Measurements from ENCODE around the gene HSD3B1.
A peak's percentile ranks its signal among the peaks of the same experiment; 100 is the strongest.
"Not testable (repeated sequence)": the region's sequence is repeated elsewhere in the genome, so short reads cannot be mapped to it uniquely, and the experiment has no call there.

The HSD3B1 gene

GRCh38 chr1:119490925-119491324 is 16.1 kb upstream of the HSD3B1 start:
- no peak for DNase-seq (ENCODE audit: low spot score)

- no peak for DNase-seq (ENCODE audit: low spot score)
These were observed 14.2 kb upstream of the HSD3B1 start for GRCh38 chr1:119492763-119493162.

DNA sequence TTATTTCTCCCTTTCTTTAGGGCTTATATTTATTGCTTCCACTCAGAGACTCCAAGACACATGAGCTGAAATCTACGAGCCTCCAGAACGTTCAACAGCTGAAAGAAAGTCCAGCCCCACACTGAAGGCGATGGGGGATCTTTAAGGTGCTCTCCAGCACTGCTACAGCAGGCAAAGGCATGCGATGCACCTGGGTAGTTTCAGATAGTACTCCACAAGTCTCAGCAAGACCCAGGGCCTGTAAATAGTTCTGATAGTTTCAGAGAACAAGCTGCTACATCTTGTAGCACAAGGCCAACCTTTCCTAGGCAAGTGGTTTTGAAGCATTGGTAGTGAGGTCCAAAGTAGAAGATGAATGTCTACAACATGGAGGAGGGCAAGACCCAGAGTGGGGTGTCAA is 2.2 kb upstream of the HSD3B1 start:
- no peak for DNase-seq (ENCODE audit: low spot score)

DNA sequence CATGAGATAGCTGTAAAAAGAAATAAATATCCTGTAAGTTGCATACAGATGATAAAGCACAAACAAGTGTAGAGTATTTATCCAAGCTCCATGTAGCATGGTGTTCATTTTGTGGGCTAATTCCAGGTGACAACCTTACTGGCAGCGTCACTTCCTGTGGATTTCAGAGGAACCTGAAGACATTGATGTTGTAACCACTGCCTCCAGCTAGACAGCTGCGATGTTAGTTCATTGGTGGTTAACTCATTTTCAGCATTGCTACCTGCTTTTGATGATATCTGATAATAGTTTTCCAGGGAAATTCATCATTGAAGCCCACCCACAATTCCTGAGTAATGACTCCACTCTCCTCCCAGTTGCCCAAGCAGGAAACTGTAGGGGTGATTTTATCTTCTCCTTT is 3.0 kb downstream of the HSD3B1 start:
- DNase-seq (ENCODE audit: low spot score), result no peak

DNA sequence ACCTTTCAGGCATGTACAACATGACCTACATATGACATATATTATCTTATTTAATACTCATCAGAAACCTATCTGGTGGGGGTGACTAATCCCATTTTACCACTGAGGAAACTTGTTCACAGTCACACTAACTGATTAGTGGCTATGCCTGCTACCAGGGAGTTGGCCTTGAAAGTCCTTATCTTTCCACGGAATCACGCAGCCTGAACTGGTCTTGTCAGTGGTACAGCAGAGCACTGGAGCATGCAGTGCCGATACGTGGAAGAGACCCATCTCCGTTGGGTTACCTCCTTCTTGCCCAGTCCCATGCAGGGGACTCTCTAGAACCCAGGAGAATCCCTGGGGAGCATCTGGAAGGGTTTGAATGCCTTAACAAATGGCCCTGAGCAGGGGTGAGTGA is 8.2 kb downstream of the HSD3B1 start:
- no peak for DNase-seq (ENCODE audit: low spot score)

DNA sequence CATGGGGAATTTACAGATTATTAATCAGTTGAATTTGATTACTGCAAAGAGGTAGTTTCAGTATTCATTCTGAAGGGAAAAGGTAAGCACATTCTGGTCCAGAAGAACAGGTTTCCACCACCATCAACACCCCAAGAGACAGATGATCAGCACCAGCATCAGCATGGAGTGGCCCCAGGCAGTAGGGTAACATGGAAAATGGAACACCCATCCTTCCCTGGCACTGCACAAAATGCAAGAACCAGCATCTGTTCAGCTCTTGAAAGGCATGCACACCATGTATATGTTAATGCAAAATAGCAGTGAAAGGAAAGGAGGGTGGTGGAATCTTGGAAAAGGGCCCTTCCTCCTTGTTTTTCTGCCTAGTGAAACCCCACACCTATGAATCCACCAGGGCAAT is 9.2 kb downstream of the HSD3B1 start:
- DNase-seq (ENCODE audit: low spot score), result no peak

- DNase-seq (ENCODE audit: low spot score), result no peak
These were observed 9.7 kb downstream of the HSD3B1 start for GRCh38 chr1:119516680-119517079.

DNA sequence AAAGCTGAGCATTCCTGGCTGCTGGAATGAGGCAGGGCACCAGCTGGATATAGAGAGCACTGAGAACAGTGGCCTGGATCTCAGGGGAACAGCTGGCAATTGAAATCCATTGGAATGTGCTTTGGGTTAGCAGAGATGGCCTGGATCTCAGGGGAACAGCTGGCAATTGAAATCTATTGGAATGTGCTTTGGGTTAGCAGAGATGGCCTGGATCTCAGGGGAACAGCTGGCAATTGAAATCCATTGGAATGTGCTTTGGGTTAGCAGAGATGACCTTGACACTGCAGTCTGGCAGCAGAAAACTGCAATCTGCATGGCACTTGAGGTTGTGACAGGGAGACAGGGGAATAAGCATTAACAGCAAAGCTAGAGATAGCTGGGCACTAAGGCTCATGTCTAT is 10.7 kb downstream of the HSD3B1 start:
- DNase-seq (ENCODE audit: low spot score), result not testable (repeated sequence)

DNA sequence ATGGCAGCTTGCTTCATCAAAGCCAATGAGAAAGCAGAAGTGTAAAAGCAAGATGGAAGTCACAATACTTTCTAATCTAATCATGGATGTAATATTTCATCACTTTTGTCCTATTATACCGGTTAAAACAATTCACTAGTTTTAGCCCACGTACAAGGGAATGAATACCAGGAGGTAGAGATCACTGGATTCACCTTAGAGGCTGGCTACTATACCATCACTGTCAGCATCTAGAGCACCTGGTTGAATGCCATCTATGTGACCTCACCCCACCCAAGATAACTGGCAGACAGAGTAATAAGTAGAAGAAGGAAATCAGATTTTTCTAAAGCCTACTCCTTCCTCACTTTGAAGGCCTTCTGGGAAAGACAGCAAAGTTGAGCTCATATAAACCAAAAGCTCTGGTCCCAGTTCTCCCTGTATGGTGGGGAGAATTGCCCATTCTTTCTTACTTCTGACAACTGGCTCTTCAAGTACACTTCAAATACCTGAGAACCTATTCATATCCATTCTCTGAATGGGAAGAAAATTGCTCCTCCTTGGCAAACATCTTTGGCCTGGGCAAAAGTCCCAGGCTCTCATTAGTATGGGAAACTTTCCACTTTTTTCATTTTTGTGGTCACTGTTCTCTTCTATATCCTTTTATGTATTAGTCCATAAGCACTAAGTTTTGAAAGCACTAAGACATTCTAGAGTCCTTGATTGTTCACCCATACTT is 24.8 kb downstream of the HSD3B1 start:
- no peak for DNase-seq (ENCODE audit: low spot score)

GRCh38 chr1:119532324-119532910 is 25.4 kb downstream of the HSD3B1 start:
- DNase-seq (ENCODE audit: low spot score), result no peak

DNA sequence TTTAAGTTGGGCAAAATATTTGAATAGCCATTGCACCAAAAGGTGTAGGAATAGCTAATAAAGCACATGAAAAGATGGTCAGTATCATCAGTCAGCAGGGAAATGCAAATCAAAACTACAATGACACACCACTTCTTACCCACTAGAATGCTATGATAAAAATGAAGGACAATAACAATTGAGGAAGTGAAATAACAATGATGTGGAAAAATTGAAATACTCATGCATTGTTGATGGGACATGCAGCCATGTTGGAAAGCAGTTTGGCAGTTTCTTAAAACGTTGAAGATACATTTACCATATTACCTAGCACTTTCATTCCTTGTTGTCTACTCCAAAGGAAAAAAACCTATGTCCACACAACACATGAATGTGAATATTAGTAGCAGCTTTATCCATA is 28.4 kb downstream of the HSD3B1 start:
- DNase-seq (ENCODE audit: low spot score), result no peak

DNA sequence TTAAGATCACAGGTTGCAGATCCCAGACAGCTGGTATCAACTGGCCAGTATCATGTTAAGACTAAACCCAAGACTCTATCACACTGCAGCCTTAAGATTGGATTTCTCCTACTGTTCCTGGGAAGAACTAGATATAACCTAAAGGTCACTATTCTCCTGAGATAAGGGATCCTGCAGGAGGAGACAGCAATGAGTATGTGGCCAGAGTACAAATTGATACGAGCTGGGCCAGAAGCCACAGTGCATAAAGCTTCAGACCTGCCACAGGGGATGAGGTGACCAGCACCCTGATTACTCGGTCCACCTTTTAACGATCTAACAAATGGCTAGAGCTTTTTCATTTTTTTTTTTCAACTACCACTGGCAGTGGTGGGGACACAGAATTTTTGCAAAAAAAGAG is 31.0 kb downstream of the HSD3B1 start:
- DNase-seq (ENCODE audit: low spot score), result no peak

GRCh38 chr1:119539636-119540035 is 32.6 kb downstream of the HSD3B1 start:
- DNase-seq (ENCODE audit: low spot score), result no peak

DNA sequence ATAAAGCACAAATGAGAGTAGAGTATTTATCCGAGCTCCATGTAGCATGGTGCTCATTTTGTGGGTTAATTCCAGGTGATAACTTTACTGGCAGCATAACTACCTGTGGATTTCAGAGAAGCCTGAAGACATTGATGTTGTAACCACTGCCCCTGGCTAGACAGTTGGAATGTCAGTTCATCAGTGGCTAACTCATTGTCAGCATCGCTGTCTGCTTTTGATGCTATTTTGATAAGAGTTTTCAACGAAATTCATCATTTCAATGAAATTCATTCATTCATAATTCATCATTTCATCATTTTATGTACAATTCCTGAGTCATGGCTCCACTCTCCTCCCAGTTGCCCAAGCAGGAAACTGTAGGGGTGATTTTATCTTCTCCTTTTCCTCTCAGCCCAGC is 34.4 kb downstream of the HSD3B1 start:
- DNase-seq (ENCODE audit: low spot score), result no peak

DNA sequence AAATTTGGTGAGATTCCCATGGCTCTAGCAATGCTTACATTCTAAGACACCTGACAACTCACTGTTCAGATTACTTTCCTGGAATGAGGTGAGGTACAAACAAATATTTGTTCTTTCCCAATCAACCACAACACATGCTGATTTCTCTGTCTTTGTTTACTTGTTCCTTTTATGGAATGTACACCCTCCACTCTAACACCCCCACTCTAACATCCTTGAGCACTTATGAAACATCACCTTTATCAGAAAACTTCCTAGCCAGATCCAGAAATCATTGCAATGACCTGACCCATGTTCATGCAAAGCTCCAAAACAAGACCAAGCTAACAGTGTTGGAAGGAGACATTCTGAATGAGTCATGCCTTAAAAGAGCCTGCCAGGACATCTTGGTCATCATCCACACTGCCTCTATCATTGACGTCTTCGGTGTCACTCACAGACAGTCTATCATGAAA is 35.5 kb downstream of the HSD3B1 start:
- DNase-seq (ENCODE audit: low spot score), result no peak

- no peak for DNase-seq (ENCODE audit: low spot score)
These were observed 37.3 kb downstream of the HSD3B1 start for GRCh38 chr1:119544165-119544762.

DNA sequence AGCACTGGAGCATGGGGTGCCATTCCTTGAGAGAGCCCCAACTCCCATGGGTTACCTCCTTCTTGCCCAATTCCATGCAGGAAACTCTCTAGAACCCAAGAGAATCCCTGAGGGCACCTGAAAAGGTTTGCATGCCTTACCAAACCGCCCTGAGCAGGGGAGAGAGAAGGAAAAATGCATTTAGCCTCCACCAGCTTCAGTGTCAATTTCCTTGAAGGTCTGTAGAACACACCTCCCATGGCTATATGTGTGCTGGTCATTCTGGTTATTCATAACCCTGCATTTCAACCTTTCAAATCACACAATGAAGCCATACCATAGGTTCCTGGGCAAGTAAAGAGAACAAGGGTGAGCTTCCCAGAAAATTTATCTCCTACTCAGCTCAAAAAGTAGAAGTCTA is 39.6 kb downstream of the HSD3B1 start:
- no peak for DNase-seq (ENCODE audit: low spot score)

GRCh38 chr1:119547306-119547705 is 40.3 kb downstream of the HSD3B1 start:
- no peak for DNase-seq (ENCODE audit: low spot score)

DNA sequence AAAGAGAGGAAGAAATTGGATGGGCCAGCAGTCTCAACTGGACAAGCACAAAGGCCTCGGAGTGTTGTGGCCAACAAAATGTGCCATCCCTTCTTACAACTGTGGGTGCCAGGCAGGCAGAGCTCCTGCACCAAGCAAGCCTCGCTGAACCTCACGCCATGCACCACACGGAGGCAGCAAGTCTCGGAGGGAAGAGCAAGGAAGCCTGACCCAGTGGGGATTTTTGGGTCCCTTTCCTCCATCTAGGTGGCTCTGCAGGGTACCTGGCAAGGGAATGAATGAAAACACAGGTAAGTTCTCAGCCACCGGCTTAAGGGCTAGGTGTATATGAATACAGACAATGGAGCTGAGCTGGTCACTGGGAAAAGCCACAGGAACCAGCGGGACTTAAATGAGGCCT is 40.8 kb downstream of the HSD3B1 start:
- no peak for DNase-seq (ENCODE audit: low spot score)

DNA sequence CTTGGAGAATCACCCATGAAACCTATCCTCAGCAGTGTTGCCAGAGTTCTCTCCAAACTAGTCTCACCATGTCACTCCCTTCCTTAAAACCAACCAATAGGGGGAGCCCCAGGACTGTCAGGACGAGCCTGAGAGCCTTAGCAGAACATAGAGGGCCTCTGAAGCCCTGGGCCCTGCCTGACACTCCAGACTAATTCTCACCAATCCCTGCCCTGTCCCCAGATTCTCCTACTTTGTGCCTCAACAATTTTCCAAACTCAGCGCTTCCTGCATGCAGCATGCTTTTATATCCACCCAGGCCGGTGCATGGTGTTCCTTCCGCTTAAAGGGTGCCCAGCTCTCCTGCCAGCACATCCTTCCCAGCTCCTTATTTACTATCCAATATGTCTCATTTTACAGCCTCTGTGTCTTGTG is 42.7 kb downstream of the HSD3B1 start:
- peak; percentile 55 for DNase-seq (ENCODE audit: low spot score)

- no peak for DNase-seq (ENCODE audit: low spot score)
These were observed 43.4 kb downstream of the HSD3B1 start for GRCh38 chr1:119550381-119550780.

GRCh38 chr1:119551218-119551617 is 44.2 kb downstream of the HSD3B1 start:
- no peak for DNase-seq (ENCODE audit: low spot score)

- not testable (repeated sequence) for DNase-seq (ENCODE audit: low spot score)
These were observed 45.6 kb downstream of the HSD3B1 start for GRCh38 chr1:119552656-119553055.
